GM03348 (cell line): Measurements from ENCODE around the gene HNRNPLL.
"Not testable (repeated sequence)": the region's sequence is repeated elsewhere in the genome, so short reads cannot be mapped to it uniquely, and the experiment has no call there.

ENCODE experiments used
- DNase-seq: peaks from one replicate; pipeline ENCODE4 v3.0.0; 2012; ENCODE audit warnings: low spot score

The HNRNPLL gene

GRCh38 chr2:38552259-38552658 lies 50.5 kb downstream of the HNRNPLL start:
- DNase-seq = no peak

GRCh38 chr2:38551746-38552145 lies 51.0 kb downstream of the HNRNPLL start:
- DNase-seq = no peak

GRCh38 chr2:38551171-38551570 lies 51.6 kb downstream of the HNRNPLL start:
- no peak for DNase-seq

- DNase-seq = no peak
Measured at GRCh38 chr2:38549851-38550250, 52.9 kb downstream of the HNRNPLL start.

- no peak for DNase-seq
Measured at GRCh38 chr2:38549071-38549704, 53.5 kb downstream of the HNRNPLL start.

- DNase-seq = no peak
Measured at GRCh38 chr2:38547791-38548190, 54.9 kb downstream of the HNRNPLL start.

- DNase-seq = no peak
Measured at GRCh38 chr2:38546585-38546984, 56.1 kb downstream of the HNRNPLL start.

GRCh38 chr2:38546064-38546463 lies 56.7 kb downstream of the HNRNPLL start:
- DNase-seq = no peak

GRCh38 chr2:38542248-38542631 lies 60.5 kb downstream of the HNRNPLL start:
- not testable (repeated sequence) for DNase-seq

GRCh38 chr2:38540580-38541286 lies 62.0 kb downstream of the HNRNPLL start:
- DNase-seq = no peak

GRCh38 chr2:38539086-38539485 lies 63.6 kb downstream of the HNRNPLL start:
- no peak for DNase-seq

GRCh38 chr2:38537937-38538525 lies 64.7 kb downstream of the HNRNPLL start:
- no peak for DNase-seq

GRCh38 chr2:38537296-38537695 lies 65.4 kb downstream of the HNRNPLL start:
- not testable (repeated sequence) for DNase-seq

GRCh38 chr2:38535744-38536506 lies 66.8 kb downstream of the HNRNPLL start:
- DNase-seq = peak; percentile 89

- no peak for DNase-seq
Measured at GRCh38 chr2:38535404-38535743, 67.4 kb downstream of the HNRNPLL start.

GRCh38 chr2:38534746-38535403 lies 67.9 kb downstream of the HNRNPLL start:
- DNase-seq = no peak

GRCh38 chr2:38533757-38534545 lies 68.8 kb downstream of the HNRNPLL start:
- no peak for DNase-seq

GRCh38 chr2:38533180-38533579 lies 69.5 kb downstream of the HNRNPLL start:
- DNase-seq = no peak

- DNase-seq = no peak
Measured at GRCh38 chr2:38532366-38532765, 70.4 kb downstream of the HNRNPLL start.

GRCh38 chr2:38529208-38529607 lies 73.5 kb downstream of the HNRNPLL start:
- no peak for DNase-seq

GRCh38 chr2:38528534-38528933 lies 74.2 kb downstream of the HNRNPLL start:
- no peak for DNase-seq
